ENCODE results near the gene TATDN2. TPM values are rescaled to one million over a fixed set of nuclear protein-coding genes. Genes with fewer than 3 reads are reported as not detected.

Gene TATDN2, protein sequence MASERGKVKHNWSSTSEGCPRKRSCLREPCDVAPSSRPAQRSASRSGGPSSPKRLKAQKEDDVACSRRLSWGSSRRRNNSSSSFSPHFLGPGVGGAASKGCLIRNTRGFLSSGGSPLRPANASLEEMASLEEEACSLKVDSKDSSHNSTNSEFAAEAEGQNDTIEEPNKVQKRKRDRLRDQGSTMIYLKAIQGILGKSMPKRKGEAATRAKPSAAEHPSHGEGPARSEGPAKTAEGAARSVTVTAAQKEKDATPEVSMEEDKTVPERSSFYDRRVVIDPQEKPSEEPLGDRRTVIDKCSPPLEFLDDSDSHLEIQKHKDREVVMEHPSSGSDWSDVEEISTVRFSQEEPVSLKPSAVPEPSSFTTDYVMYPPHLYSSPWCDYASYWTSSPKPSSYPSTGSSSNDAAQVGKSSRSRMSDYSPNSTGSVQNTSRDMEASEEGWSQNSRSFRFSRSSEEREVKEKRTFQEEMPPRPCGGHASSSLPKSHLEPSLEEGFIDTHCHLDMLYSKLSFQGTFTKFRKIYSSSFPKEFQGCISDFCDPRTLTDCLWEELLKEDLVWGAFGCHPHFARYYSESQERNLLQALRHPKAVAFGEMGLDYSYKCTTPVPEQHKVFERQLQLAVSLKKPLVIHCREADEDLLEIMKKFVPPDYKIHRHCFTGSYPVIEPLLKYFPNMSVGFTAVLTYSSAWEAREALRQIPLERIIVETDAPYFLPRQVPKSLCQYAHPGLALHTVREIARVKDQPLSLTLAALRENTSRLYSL
- total RNA-seq, result 10.4 and 11.6 TPM in 2 replicates

DNA sequence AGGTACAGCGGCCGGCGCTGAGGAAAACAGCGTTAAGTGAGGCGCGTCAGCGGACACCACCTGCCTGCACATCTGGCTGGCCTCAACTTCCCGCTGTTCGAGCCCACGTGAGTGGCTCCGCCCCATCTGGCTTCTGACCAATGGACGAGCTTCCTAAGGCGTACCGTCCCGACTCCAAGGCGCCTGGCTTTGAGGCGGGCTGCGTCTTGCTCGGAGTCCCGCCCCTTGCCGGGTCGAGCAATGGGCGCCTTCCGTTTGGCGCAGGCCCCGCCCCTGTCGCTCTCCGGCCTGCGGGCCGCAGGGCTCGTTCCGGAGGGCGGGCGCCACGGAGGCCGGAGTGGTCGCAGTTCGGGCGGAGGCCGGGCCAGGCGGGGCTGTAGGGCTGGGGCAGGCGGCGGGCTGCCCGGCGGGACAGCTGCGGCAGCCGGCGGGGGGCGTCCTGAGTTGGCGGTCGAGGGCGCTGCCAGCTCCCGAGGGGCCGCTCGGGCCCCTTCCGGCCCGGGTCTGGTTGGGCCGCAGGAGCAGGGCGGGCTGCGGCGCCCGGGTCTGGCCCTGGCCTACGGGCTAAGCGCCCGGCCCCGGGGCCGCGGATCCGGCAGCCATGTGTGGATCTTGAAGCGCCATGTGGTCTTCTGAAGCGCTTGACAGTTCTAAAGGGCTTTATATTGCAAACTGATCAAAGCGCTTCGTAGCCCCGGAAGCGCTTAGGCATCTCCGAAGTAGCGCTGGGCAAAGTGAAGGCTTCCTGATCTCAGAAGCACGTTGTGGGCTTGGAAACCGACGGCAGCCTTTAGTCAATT, at the start of gene TATDN2:
TATDN2 (plus strand) TSS at position 276 of the 800 bp plus-strand sequence. CDS start 742 bp downstream, outside the sequence.

DNA sequence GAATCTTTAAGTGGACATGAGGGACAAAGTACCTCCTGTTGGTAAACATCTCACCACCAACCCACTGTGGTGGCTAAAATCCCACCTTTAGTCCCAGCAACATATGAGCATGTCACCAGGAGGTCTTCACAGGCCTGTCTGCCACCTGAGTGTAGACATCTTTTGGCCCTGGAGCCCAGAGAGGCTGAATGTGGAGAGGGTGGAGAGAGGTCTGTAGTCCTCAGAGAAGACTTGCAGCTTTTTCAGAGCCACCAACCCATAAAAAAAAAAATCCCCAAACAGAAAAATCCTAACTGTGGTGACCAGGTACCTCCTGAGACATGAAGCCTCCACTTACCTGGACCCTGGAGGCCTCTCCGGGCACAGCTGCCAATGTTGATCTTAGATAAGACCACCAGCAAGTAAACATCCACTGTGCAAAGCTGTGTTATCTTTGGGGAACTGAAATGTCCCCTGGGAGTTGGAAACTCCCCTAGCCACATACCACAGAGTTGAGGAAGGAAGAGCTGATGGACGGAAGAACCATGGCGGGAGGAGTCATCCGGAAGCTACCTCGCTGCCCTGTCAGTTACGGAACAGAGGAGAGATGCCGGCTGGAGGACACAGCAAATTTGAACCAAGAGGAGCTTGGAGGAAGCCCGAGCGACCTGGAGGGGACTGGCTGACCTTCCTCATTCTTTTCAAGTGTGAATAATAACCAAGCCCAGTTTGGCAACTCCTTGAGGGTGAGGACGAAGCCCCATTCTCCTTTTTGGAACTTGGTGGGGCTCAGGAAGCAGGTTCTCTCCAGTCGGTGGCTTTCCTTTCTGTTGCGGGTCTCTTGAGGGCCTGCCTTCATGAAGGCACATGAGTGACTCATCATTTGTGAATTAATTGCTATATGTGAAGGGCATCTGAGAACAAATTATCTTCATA, 44.5 kb downstream of the TATDN2 start, which contains the start of gene GHRL:
GHRL (minus strand) TSS at position 443 of the 915 bp plus-strand sequence. CDS start 2,767 bp downstream, outside the sequence.

Other genes starting within 250 kb of the TATDN2 start
- 26.2 and 38.7 TPM in 2 replicates for gene FANCD2, start 222.0 kb upstream of the TATDN2 start, total RNA-seq
- not detected in 2 replicates for gene FANCD2OS, start 140.2 kb upstream of the TATDN2 start, total RNA-seq
- 95.5 and 110 TPM in 2 replicates for gene BRK1, start 132.8 kb upstream of the TATDN2 start, total RNA-seq
- gene VHL, start 106.7 kb upstream of the TATDN2 start, total RNA-seq, result 23.9 and 28.2 TPM in 2 replicates
- 3.0 and 3.5 TPM in 2 replicates for gene IRAK2, start 83.5 kb upstream of the TATDN2 start, total RNA-seq
- not detected in 2 replicates for gene GHRL, start 44.5 kb downstream of the TATDN2 start, total RNA-seq
- 298 and 328 TPM in 2 replicates for gene SEC13, start 72.7 kb downstream of the TATDN2 start, total RNA-seq